HG02943 (cell line): ENCODE data around the gene REEP6.

Experiments
- ATAC-seq: cut with Tn5 transposase; IDR thresholded peaks from one replicate; pipeline ENCODE4 v1.9.1; 2021; ENCODE audit warnings: mild to moderate bottlenecking, low read depth, moderate library complexity; ENCODE audit not compliant: unreplicated experiment

The REEP6 gene

DNA sequence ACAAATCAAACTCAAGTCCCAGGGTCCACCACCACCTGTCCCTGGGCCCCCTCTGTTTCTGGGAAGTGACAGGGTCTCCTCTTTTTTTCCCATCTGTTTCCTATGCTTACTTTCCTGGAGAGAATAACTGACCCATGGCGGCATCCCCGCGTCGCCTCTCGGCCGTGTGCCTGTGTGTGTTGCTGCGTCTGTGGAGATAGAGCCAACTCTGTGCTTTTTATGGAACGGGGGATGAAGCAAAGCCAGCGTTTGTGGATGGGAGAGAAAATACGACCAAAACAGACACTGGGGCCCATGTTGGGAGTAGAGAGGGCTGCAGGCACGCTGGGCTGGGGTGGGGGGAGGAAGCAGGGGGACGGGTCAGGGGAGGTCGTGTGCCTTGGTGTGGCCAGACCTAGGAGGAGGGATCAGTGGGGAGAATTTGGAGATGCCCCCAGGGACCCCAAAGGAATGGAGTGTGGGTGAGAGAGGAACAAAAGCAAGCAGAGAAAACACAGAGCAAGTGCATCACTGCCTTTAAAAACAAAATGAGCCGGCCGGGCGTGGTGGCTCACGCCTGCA lies 49.5 kb downstream of the REEP6 start:
- no peak for ATAC-seq
